ENCODE data around the gene PLIN3. TPM values are rescaled to one million over a fixed set of nuclear protein-coding genes. Genes with fewer than 3 reads are reported as not detected.
"Not testable (repeated sequence)": the region's sequence is repeated elsewhere in the genome, so short reads cannot be mapped to it uniquely, and the experiment has no call there.

The PLIN3 gene
- total RNA-seq, 1 donor from 2014 or later = 95.2 TPM

- no peak for DNase-seq
Observed at GRCh38 chr19:4807188-4807587, 60.3 kb downstream of the PLIN3 start.

- no peak for DNase-seq
Observed at GRCh38 chr19:4806384-4806783, 61.1 kb downstream of the PLIN3 start.

GRCh38 chr19:4805140-4805539 lies 62.3 kb downstream of the PLIN3 start:
- DNase-seq = not testable (repeated sequence)

- peak; percentile 84 for DNase-seq
Observed at GRCh38 chr19:4803736-4804695, 63.5 kb downstream of the PLIN3 start.

GRCh38 chr19:4802711-4803110 lies 64.8 kb downstream of the PLIN3 start:
- DNase-seq = peak; percentile 67

GRCh38 chr19:4801085-4801619 lies 66.3 kb downstream of the PLIN3 start:
- no peak for DNase-seq

- peak; percentile 59 for DNase-seq
Observed at GRCh38 chr19:4800591-4801081, 66.8 kb downstream of the PLIN3 start.

GRCh38 chr19:4795400-4795799 lies 72.1 kb downstream of the PLIN3 start:
- DNase-seq = no peak

- DNase-seq = no peak
Observed at GRCh38 chr19:4794971-4795370, 72.5 kb downstream of the PLIN3 start.

- DNase-seq = not testable (repeated sequence)
Observed at GRCh38 chr19:4793278-4793677, 74.2 kb downstream of the PLIN3 start.

- not testable (repeated sequence) for DNase-seq
Observed at GRCh38 chr19:4792866-4793195, 74.6 kb downstream of the PLIN3 start.

GRCh38 chr19:4792019-4792865 lies 75.2 kb downstream of the PLIN3 start:
- not testable (repeated sequence) for DNase-seq

- DNase-seq = peak; percentile 100
Observed at GRCh38 chr19:4791183-4792018, 76.1 kb downstream of the PLIN3 start, which contains the start of gene FEM1A. TSS of gene FEM1A (plus strand) at chr19:4791734. CDS start at chr19:4791855, 121 bp downstream.

Other genes starting within 250 kb of the PLIN3 start
- 12.0 TPM for gene TNFAIP8L1, start 228.2 kb downstream of the PLIN3 start, total RNA-seq
- 43.9 TPM for gene MYDGF, start 197.3 kb downstream of the PLIN3 start, total RNA-seq
- 26.4 TPM for gene DPP9, start 143.8 kb downstream of the PLIN3 start, total RNA-seq
- 56.1 TPM for gene FEM1A, start 75.9 kb downstream of the PLIN3 start, total RNA-seq
- 3.6 TPM for gene TICAM1, start 36.0 kb downstream of the PLIN3 start, total RNA-seq
- gene ARRDC5, start 35.2 kb upstream of the PLIN3 start, total RNA-seq = not detected
- gene UHRF1, start 41.8 kb upstream of the PLIN3 start, total RNA-seq = 24.1 TPM
- gene KDM4B, start 101.4 kb upstream of the PLIN3 start, total RNA-seq = 28.1 TPM